Stomach (tissue), 4 donors: ENCODE results near the gene BRSK2.

Source experiments
- POLR2A ChIP-seq, 4 donors: fragments of 450-650 bp; IDR thresholded peaks; one replicate each; pipeline ENCODE4 v1.6.1; 2016; ENCODE audit warnings: antibody characterized with exemption in 4 of 4, control low read depth in 2 of 4, mild to moderate bottlenecking in 1 of 4, moderate library complexity in 1 of 4
- POLR2AphosphoS5 ChIP-seq, 3 donors: sonication (generic); formaldehyde crosslinking; IDR thresholded peaks; one replicate each; pipeline ENCODE4 v1.6.1; 2016; ENCODE audit warnings: antibody characterized with exemption in 3 of 3
- TF ChIP-seq, protein P1 (sequence below), 7 experiments: fragments of 450-650 bp in 4 of 7; fragments of 200-600 bp in 3 of 7; sonication (generic) in 3 of 7; IDR thresholded peaks; one replicate each; pipeline ENCODE4 v1.5.1; 2016 to 2019; ENCODE audit warnings: antibody characterized with exemption in 7 of 7, control low read depth in 2 of 7, mild to moderate bottlenecking in 1 of 7

DNA sequence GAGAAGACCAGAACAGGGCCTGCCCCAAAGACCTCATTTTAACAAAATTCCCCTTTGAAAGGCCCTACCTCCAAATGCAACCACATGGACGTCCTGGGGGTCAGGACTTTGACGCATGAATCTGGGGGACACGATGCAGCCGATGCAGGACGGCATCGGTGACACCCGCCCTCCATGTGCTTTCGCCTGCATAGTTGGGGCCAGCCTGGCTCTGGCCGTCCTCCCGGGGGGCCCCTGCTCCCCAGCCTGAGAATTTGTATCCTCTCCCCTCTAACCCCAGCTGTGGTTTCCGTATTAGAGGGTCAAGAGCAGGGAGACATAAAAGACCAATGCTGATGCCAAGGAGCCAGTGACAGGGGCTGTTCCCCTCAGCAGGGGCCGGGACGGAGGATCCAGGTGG is 18.4 kb upstream of the BRSK2 start:
- TF ChIP-seq, protein P1, sequence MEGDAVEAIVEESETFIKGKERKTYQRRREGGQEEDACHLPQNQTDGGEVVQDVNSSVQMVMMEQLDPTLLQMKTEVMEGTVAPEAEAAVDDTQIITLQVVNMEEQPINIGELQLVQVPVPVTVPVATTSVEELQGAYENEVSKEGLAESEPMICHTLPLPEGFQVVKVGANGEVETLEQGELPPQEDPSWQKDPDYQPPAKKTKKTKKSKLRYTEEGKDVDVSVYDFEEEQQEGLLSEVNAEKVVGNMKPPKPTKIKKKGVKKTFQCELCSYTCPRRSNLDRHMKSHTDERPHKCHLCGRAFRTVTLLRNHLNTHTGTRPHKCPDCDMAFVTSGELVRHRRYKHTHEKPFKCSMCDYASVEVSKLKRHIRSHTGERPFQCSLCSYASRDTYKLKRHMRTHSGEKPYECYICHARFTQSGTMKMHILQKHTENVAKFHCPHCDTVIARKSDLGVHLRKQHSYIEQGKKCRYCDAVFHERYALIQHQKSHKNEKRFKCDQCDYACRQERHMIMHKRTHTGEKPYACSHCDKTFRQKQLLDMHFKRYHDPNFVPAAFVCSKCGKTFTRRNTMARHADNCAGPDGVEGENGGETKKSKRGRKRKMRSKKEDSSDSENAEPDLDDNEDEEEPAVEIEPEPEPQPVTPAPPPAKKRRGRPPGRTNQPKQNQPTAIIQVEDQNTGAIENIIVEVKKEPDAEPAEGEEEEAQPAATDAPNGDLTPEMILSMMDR (IDR thresholded peaks at IDR 0.05): no peak
- no peak for TF ChIP-seq POLR2A (IDR thresholded peaks at IDR 0.05)
- TF ChIP-seq POLR2AphosphoS5 (IDR thresholded peaks at IDR 0.05): no peak
